ENCODE data around the gene DOK5. TPM values are rescaled to one million over a fixed set of nuclear protein-coding genes. Genes with fewer than 3 reads are reported as not detected.

DOK5 gene
- total and polyA plus RNA-seq, 9 of the 15 experiments (the other 6 are each of a cell fraction or from before 2014, with no cell fraction given) = not detected

DNA sequence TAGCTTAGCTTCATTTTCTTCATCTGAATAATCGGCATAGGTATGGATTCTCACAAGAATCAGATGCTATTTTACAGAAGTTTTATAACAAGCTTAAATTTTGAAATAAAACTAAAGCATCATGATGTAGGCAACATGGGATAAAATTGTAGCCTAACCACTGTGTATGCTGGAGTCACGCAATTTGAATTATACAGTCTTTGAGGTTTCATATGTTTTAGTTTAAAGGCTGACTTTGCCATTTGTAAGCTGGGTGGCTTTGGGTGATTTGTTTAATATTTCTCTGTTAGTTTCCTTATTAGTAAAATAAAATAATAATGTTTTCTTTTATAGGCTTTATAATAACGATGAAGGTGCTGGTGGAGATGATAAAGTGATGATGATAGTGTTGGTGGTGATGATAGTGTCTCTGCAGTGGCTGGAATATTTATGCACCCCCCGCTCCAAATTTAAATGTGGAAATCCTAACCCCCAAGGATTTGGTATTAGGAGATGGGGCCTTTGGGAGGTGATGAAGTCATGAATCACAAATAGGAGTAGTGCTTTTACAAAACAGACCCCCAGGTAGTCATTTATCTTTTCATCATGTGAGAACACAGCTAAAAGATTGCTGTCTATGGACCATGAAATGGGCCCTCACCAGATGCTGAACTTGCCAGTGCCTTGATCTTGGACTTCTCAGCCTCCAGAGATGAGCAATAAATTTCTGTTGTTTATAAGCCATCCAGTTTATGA is 42.0 kb downstream of the DOK5 start:
- Histone ChIP-seq H3K27me3 (ENCODE audit: control insufficient read depth in 2 of 2, insufficient read depth in 2 of 2, low read length in 2 of 2) (no peaks in the 10 kb centered on the region), H2AFZ (ENCODE audit: low read depth, low read length) (no peak overlapping the region), H3K36me3 (ENCODE audit: control insufficient read depth, insufficient read depth, low read length) (no peaks in the 10 kb centered on the region), H3K79me2 (ENCODE audit: control insufficient read depth, insufficient read depth, low read length) (no peaks in the 10 kb centered on the region), H3K27ac (ENCODE audit: extremely low read depth, low read depth, low read length) (no peak overlapping the region), H3K4me2 (ENCODE audit: insufficient read depth, low read length) (no peak overlapping the region), H3K4me3 (no peak overlapping the region), H4K20me1 (replicated peaks; ENCODE audit: control insufficient read depth, insufficient read depth, low read length) (no peaks in the 10 kb centered on the region), H3K9me3 (replicated peaks; ENCODE audit: control insufficient read depth, insufficient read depth, low read depth, low read length) (no peaks in the 10 kb centered on the region), H3K9me1 (ENCODE audit: control insufficient read depth, insufficient read depth, low read length) (no peaks in the 10 kb centered on the region), H3K9ac (ENCODE audit: insufficient read depth in 1 of 2, low read depth in 2 of 2, low read length in 2 of 2) (no peak overlapping the region), H3K4me1 (replicated peaks in 1 of 2; ENCODE audit: control insufficient read depth in 2 of 2, insufficient read depth in 2 of 2, low read length in 2 of 2) (no peaks in the 10 kb centered on the region)
- TF ChIP-seq, protein P1, sequence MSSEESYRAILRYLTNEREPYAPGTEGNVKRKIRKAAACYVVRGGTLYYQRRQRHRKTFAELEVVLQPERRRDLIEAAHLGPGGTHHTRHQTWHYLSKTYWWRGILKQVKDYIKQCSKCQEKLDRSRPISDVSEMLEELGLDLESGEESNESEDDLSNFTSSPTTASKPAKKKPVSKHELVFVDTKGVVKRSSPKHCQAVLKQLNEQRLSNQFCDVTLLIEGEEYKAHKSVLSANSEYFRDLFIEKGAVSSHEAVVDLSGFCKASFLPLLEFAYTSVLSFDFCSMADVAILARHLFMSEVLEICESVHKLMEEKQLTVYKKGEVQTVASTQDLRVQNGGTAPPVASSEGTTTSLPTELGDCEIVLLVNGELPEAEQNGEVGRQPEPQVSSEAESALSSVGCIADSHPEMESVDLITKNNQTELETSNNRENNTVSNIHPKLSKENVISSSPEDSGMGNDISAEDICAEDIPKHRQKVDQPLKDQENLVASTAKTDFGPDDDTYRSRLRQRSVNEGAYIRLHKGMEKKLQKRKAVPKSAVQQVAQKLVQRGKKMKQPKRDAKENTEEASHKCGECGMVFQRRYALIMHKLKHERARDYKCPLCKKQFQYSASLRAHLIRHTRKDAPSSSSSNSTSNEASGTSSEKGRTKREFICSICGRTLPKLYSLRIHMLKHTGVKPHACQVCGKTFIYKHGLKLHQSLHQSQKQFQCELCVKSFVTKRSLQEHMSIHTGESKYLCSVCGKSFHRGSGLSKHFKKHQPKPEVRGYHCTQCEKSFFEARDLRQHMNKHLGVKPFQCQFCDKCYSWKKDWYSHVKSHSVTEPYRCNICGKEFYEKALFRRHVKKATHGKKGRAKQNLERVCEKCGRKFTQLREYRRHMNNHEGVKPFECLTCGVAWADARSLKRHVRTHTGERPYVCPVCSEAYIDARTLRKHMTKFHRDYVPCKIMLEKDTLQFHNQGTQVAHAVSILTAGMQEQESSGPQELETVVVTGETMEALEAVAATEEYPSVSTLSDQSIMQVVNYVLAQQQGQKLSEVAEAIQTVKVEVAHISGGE (CRISPR knock-in tag; IDR thresholded peaks at IDR 0.05) = peak in 1 of 3 experiments; percentile 45; a peak in 2 of 6 replicates
- TF ChIP-seq KDM5B (IDR thresholded peaks at IDR 0.05; ENCODE audit: insufficient replicate concordance, low read depth, low read length) = no peak
- in situ Hi-C loops (cut with MboI) (no loop called here), intact Hi-C loops (cut with micrococcal nuclease) (no loop called here)
- WGBS (ENCODE audit: insufficient coverage, low coverage, missing lambda C conversion rate) = 0% methylated on average over 4 of the region's 4 CpGs
- ATAC-seq = no peak
- FAIRE-seq = no peak
- no TSS peak for BruUV-seq (replicated peaks)
- no peak for DNase-seq (ENCODE audit: extremely low read depth in 1 of 4, low spot score in 3 of 4)
- POLR2A ChIA-PET = no interaction called here
- CTCF ChIA-PET (ENCODE audit: low intra/inter-chr PET ratio) = no interaction called here

All from K562 (cell line).